PC-9 (cell line): ENCODE results near the gene ERVFRD-1.
"Not testable (repeated sequence)": the region's sequence is repeated elsewhere in the genome, so short reads cannot be mapped to it uniquely, and the experiment has no call there.

Experiments
- EZH2 ChIP-seq: fragments of 200-600 bp; sonication (generic); IDR thresholded peaks from 2 replicates; pipeline ENCODE4 v1.8.0; 2017; ENCODE audit warnings: antibody characterized with exemption, low read depth
- TF ChIP-seq, protein P1 (sequence below): fragments of 200-600 bp; sonication (generic); conservative IDR thresholded peaks from 2 replicates; pipeline ENCODE4 v1.6.1; 2017; ENCODE audit warnings: mixed run types, antibody characterized with exemption, mild to moderate bottlenecking, moderate library complexity

GRCh38 chr6:11115808-11116536, 4.4 kb upstream of the ERVFRD-1 start:
- TF ChIP-seq, protein P1, sequence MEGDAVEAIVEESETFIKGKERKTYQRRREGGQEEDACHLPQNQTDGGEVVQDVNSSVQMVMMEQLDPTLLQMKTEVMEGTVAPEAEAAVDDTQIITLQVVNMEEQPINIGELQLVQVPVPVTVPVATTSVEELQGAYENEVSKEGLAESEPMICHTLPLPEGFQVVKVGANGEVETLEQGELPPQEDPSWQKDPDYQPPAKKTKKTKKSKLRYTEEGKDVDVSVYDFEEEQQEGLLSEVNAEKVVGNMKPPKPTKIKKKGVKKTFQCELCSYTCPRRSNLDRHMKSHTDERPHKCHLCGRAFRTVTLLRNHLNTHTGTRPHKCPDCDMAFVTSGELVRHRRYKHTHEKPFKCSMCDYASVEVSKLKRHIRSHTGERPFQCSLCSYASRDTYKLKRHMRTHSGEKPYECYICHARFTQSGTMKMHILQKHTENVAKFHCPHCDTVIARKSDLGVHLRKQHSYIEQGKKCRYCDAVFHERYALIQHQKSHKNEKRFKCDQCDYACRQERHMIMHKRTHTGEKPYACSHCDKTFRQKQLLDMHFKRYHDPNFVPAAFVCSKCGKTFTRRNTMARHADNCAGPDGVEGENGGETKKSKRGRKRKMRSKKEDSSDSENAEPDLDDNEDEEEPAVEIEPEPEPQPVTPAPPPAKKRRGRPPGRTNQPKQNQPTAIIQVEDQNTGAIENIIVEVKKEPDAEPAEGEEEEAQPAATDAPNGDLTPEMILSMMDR, result not testable (repeated sequence)
- TF ChIP-seq EZH2, result not testable (repeated sequence)
